Adrenal gland (tissue), 5 donors: ENCODE measurements around the gene SZT2.

Experiments
- CTCF ChIP-seq, 6 experiments: fragments of 450-650 bp in 4 of 6; fragments of 200-600 bp in 2 of 6; sonication (generic) in 1 of 6; IDR thresholded peaks; 1 replicate in 5 of 6; 2 replicates in 1 of 6; pipeline versions ENCODE4 v1.5.1 to v1.8.0; 2016 to 2021; ENCODE audit warnings: antibody characterized with exemption in 6 of 6, mild to moderate bottlenecking in 2 of 6, moderate library complexity in 1 of 6
- POLR2A ChIP-seq, 2 donors: fragments of 450-650 bp; IDR thresholded peaks; one replicate each; pipeline ENCODE4 v1.6.1; 2017; ENCODE audit warnings: antibody characterized with exemption in 2 of 2, mild to moderate bottlenecking in 2 of 2, moderate library complexity in 1 of 2
- donor health status: DM: no; HTN: no; CAD: no.

- TF ChIP-seq CTCF (IDR thresholded peaks at IDR 0.05) (no peak), POLR2A (IDR thresholded peaks at IDR 0.05) (no peak)
Observed at GRCh38 chr1:43443197-43443946, 53.7 kb downstream of the SZT2 start.
